Duodenal mucosa (tissue), 2 donors: ENCODE measurements around the gene PSMD13.

Experiments
- H3K27ac ChIP-seq: one replicate; pipeline ENCODE4 v1.7.0; 2013; ENCODE audit warnings: low read depth, low read length
- H3K27me3 ChIP-seq, 2 donors: one replicate each; pipeline ENCODE4 v1.7.0; 2013; ENCODE audit warnings: low read length in 2 of 2, control low read depth in 1 of 2; ENCODE audit not compliant: insufficient read depth in 2 of 2, control insufficient read depth in 1 of 2
- H3K36me3 ChIP-seq, 2 donors: one replicate each; pipeline ENCODE4 v1.7.0; 2013; ENCODE audit warnings: low read length in 2 of 2, control low read depth in 1 of 2; ENCODE audit not compliant: insufficient read depth in 2 of 2, control insufficient read depth in 1 of 2
- H3K4me1 ChIP-seq, 2 donors: one replicate each; pipeline ENCODE4 v1.7.0; 2013; ENCODE audit warnings: low read length in 2 of 2, control low read depth in 1 of 2; ENCODE audit not compliant: insufficient read depth in 2 of 2, control insufficient read depth in 1 of 2
- H3K4me3 ChIP-seq, 2 donors: one replicate each; pipeline ENCODE4 v1.7.0; 2013; ENCODE audit warnings: low read length in 2 of 2, low read depth in 1 of 2
- H3K9ac ChIP-seq, 2 donors: one replicate each; pipeline ENCODE4 v1.7.0; 2013; ENCODE audit warnings: low read length in 2 of 2, low read depth in 1 of 2
- H3K9me3 ChIP-seq, 2 donors: one replicate each; pipeline ENCODE4 v1.7.0; 2013; ENCODE audit warnings: low read length in 2 of 2, control low read depth in 1 of 2; ENCODE audit not compliant: control insufficient read depth in 1 of 2

PSMD13 gene

DNA sequence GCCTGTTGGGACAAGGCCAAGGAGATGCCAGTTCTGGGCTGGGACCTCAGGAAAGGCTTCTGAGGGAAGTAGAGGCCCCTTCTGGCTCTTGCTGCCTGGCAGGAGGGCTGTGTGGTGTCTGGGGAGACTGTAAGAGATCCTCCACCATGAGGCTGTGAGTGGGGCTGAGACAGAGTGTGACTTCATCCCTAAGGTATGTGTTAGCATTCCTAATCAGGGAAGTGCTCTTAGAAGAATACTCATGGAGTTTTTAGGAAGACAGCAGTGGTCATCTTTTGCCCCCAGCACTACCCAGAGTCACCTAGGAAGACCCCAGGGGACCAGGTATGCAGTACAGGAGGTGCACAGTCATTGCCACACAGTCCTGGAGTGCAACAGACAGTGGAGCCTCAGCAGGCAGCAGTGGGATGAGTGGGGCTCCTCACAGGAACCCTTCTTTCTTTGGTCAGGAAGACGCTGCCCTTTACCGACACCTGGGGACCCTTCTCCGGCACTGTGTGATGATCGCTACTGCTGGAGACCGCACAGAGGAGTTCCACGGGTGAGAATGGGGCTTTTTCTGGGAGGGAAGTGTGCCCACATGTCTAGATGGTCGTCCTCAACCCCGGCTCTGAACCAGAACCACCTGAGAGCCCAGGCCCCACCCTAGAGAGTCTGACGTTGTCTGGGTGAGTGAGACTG is 26.5 kb upstream of the PSMD13 start:
- Histone ChIP-seq H3K27ac (no peak overlapping the region), H3K9me3 (no peaks in the 10 kb centered on the region), H3K27me3 (no peaks in the 10 kb centered on the region), H3K4me3 (peak overlapping the region in 1 of 2 donors; percentile 96), H3K9ac (peak overlapping the region; percentile 22 to 98), H3K36me3 (peaks cover 49 to 59% of the 10 kb centered on the region in 2 donors), H3K4me1 (peaks cover 28 to 38% of the 10 kb centered on the region in 2 donors)

DNA sequence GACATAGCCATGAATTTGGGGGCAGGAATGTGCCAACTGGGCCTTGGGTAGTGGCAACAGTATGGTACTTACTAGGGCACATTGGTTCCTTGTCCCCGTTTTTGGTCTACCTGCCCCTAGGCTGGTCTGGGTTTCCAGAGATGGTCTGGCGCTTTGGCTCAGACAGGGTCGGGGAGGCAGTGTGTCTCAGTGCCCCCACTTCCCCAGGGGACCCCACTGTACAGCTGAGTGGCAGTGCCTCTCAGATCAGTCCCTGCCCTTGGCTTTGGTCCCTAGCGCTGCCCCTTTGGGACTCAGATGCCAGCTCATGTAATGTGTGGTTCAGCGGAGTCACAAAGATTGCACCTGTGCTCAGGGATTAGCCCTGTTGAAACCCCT is 26.0 kb upstream of the PSMD13 start:
- H3K4me1 ChIP-seq = peaks cover 23 to 33% of the 10 kb centered on the region in 2 donors
- no peak overlapping the region for H3K9ac ChIP-seq
- no peak overlapping the region for H3K27ac ChIP-seq
- no peaks in the 10 kb centered on the region for H3K27me3 ChIP-seq
- peak overlapping the region in 1 of 2 donors; percentile 7 for H3K4me3 ChIP-seq
- peaks cover 49 to 59% of the 10 kb centered on the region in 2 donors for H3K36me3 ChIP-seq
- H3K9me3 ChIP-seq = no peaks in the 10 kb centered on the region

DNA sequence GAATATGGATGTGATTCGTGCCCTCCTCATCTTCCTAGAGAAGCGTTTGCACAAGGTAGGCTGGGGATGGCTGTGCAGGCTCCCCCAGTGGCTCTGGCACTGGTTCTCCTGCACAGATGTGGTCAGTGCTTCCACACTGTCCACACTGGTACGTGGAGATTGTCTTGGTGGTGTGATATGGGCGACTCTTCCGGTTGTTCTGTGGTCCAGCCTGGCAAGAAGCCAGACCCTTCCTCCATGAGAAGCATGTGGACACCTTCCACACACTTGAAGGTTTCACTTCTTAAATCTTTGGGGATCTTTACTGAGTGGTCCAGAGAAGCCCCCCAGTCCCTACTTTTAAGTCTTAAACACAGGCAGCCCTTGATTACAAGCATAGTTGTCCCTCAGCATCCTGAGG is 25.5 kb upstream of the PSMD13 start:
- Histone ChIP-seq H3K27me3 (no peaks in the 10 kb centered on the region), H3K27ac (no peak overlapping the region)

DNA sequence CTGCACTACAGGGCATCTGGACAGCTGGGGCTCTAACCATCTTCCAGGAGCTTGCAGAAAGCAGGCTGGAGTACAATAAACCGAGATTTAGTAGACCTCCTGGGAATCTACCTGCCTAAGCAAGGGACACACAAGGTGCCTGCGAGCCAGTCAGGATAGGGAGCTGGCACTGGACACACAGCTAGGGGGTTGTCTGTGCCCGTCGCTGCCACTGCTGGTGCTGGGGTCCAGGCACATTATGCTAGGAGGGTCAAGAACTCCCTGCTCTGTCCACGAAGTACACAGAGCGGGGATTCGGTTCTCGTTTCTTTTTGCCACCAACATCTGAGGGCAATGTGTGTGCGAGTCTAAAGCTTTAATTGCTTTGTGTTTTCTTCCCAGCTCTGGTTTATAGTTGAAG is 25.0 kb upstream of the PSMD13 start:
- Histone ChIP-seq H3K4me1 (peaks cover 17 to 23% of the 10 kb centered on the region in 2 donors), H3K9ac (no peak overlapping the region), H3K27me3 (no peaks in the 10 kb centered on the region), H3K36me3 (peaks cover 49 to 67% of the 10 kb centered on the region in 2 donors), H3K9me3 (no peaks in the 10 kb centered on the region), H3K4me3 (no peak overlapping the region), H3K27ac (no peak overlapping the region)

More for the DNA sequence above, 25.5 kb upstream of the PSMD13 start:
- Histone ChIP-seq H3K9me3 (no peaks in the 10 kb centered on the region), H3K9ac (no peak overlapping the region), H3K4me3 (peak overlapping the region in 1 of 2 donors; percentile 7), H3K36me3 (peaks cover 49 to 64% of the 10 kb centered on the region in 2 donors), H3K4me1 (peaks cover 18 to 28% of the 10 kb centered on the region in 2 donors)

DNA sequence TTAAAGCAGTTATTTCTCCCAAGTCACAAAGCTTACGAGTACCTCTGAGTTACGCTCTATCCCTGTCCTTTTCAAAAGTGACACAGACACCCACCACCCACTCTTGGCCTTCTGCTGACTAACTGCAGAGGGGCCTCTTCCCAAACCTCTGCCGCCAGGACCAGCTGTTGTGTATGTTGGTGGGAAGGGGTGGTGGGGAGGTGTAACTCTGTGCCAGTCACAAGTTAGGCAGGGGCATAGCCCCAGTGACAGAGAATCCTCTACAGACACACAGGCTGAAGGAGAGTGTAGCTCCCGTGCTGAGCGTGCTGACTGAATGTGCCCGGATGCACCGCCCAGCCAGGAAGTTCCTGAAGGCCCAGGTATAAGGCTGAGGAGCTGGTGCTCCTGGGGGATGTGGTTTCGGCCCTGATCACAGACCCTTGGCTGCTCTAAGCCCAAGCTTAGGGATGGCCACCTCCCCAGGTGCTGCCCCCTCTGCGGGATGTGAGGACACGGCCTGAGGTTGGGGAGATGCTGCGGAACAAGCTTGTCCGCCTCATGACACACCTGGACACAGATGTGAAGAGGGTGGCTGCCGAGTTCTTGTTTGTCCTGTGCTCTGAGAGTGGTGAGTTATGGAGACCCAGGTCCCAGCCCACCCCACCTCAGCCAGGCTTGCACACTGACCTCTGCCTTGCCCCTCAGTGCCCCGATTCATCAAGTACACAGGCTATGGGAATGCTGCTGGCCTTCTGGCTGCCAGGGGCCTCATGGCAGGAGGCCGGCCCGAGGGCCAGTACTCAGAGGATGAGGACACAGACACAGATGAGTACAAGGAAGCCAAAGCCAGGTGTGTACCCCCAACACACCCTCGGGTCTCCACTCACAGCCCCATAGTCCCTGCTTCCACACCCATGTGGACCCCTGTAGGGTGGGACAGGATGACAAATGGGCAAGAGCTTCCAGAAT is 24.4 kb upstream of the PSMD13 start:
- no peak overlapping the region for H3K27ac ChIP-seq
- H3K4me3 ChIP-seq = no peak overlapping the region
- no peak overlapping the region for H3K9ac ChIP-seq
- no peaks in the 10 kb centered on the region for H3K27me3 ChIP-seq
- H3K4me1 ChIP-seq = peaks cover 17 to 23% of the 10 kb centered on the region in 2 donors
- H3K36me3 ChIP-seq = peaks cover 49 to 67% of the 10 kb centered on the region in 2 donors
- H3K9me3 ChIP-seq = no peaks in the 10 kb centered on the region

DNA sequence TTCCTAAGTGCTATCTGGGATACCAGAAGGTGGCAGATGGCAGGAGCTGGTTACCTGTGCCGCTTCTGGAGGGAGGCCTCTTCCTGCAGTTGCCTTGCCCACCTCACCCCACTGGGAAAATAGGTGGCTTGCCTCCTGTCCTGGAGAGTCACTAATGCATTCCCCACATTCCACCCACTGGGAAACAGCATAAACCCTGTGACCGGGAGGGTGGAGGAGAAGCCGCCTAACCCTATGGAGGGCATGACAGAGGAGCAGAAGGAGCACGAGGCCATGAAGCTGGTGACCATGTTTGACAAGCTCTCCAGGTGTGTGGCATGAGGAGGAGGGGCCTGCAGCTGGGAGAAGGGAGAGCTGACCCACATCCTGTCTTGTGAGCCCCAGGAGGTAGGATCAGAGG is 23.7 kb upstream of the PSMD13 start:
- Histone ChIP-seq H3K9me3 (no peaks in the 10 kb centered on the region), H3K9ac (no peak overlapping the region), H3K27ac (no peak overlapping the region), H3K4me3 (no peak overlapping the region), H3K4me1 (peaks cover 17 to 23% of the 10 kb centered on the region in 2 donors), H3K27me3 (no peaks in the 10 kb centered on the region), H3K36me3 (peaks cover 49 to 71% of the 10 kb centered on the region in 2 donors)

DNA sequence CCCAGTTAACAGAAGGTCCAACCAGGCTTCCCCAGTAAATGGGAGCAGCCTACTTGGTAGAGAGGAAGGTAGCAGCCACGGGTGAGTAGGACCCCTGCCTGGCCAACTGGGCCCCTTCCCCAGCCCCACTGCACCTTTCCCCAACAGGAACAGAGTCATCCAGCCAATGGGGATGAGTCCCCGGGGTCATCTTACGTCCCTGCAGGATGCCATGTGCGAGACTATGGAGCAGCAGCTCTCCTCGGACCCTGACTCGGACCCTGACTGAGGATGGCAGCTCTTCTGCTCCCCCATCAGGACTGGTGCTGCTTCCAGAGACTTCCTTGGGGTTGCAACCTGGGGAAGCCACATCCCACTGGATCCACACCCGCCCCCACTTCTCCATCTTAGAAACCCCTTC is 22.7 kb upstream of the PSMD13 start:
- Histone ChIP-seq H3K36me3 (peaks cover 49 to 79% of the 10 kb centered on the region in 2 donors), H3K4me3 (no peak overlapping the region), H3K27me3 (no peaks in the 10 kb centered on the region), H3K4me1 (peaks cover 17 to 22% of the 10 kb centered on the region in 2 donors), H3K9ac (no peak overlapping the region), H3K9me3 (no peaks in the 10 kb centered on the region), H3K27ac (no peak overlapping the region)

DNA sequence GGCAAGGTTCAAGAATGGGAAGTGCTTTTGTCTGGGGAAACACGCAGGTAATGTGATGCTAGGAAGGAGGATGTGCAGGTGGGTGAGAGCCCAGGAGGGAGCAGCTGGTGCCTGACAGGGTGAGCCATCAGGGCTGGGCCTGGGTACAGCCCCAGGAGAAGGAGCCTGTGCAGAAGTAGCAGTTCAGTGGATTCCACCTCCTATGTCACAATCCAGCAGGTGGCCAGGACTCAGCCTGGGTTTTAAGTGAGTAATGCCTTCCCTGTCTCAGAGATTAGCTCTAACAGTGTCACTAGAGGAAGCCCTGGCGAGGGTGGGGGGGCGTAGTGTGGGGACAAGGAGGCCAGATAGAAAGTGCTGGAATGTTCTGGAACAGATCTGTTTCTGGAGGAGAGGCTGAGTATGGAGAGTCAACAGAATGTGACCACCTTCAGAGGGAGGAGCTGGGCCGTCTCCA is 21.2 kb upstream of the PSMD13 start:
- Histone ChIP-seq H3K9ac (no peak overlapping the region), H3K9me3 (no peaks in the 10 kb centered on the region), H3K27me3 (no peaks in the 10 kb centered on the region), H3K36me3 (peaks cover 44 to 73% of the 10 kb centered on the region in 2 donors), H3K4me1 (peaks cover 5 to 6% of the 10 kb centered on the region in 2 donors), H3K4me3 (no peak overlapping the region), H3K27ac (no peak overlapping the region)

DNA sequence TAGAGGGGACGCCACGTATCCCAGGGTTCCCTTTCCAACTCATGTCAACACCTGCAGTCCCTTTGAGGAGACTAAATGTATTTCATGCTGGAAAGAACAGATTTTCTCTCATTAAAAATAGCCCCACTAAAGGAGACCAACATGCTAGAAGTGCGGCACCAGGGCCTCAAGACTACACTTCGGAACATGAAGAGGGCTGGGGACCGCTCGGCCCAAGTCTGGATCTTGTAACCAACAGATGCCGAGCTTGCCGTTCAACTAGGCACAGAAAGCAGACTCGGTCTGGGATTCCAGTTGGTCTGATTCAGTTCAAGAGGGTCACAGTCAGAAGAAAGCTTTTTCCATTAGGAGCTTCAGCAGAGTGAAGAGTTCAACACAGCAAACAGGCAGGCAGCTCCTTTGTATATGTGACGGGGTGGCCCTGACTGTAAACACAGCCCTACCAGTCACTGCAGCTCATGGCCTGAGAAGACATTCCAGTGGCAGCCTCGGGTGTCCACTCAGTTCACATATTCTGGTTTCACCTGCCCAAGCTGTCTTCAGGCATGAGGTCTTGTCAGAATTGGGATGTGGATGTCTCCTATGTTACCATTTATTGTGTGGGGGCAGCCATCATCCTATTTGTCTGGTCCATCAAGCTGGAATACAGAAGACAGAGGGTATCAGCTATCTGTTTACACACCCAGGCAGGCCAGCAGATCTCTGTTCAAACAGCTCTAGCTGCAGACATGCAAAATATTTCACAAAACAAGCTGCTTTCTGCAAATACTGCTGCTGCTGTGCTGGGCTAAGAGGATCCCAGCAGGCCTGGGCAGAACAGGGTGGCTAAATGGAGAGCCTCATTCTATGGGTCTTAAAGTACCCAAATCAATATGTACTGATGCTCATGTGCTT is 20.4 kb upstream of the PSMD13 start:
- Histone ChIP-seq H3K4me1 (no peaks in the 10 kb centered on the region), H3K27ac (no peak overlapping the region), H3K36me3 (peaks cover 36 to 67% of the 10 kb centered on the region in 2 donors), H3K9ac (no peak overlapping the region), H3K4me3 (no peak overlapping the region), H3K27me3 (no peaks in the 10 kb centered on the region), H3K9me3 (no peaks in the 10 kb centered on the region)
